ENCODE measurements around the gene SYT4. TPM values are rescaled to one million over a fixed set of nuclear protein-coding genes. Genes with fewer than 3 reads are reported as not detected.

Gene SYT4, protein sequence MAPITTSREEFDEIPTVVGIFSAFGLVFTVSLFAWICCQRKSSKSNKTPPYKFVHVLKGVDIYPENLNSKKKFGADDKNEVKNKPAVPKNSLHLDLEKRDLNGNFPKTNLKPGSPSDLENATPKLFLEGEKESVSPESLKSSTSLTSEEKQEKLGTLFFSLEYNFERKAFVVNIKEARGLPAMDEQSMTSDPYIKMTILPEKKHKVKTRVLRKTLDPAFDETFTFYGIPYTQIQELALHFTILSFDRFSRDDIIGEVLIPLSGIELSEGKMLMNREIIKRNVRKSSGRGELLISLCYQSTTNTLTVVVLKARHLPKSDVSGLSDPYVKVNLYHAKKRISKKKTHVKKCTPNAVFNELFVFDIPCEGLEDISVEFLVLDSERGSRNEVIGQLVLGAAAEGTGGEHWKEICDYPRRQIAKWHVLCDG
- polyA plus RNA-seq (2011; rRNA removed) = not detected in 2 replicates
- not detected in 2 replicates for polyA minus RNA-seq (2011; rRNA and poly(A)+ RNA removed)

DNA sequence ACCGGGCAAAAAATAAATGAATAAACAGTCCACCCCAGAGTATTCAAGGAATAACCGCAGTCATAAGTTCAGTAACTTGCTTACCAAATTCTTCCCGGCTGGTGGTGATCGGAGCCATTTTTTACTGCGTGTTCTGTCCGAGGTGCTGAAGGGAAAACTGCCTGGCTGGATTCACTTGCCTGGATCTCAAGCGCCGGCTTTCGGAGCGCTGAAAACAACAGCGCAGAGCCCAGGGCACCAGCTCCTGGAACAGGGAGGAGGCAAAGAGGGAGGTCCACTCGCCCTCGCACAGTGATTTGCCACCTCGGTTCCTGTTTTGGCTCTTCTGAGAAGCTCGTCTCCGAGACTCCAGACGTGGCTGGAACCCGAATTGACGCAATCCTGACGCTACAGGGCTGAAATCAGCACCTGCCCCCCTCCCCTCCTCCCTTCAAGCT lies at the start of gene SYT4:
Gene SYT4, minus strand, starts transcription at position 327 of the 437 bp plus-strand sequence. Its CDS starts 209 bp downstream, at position 118.
- CTCF ChIA-PET = interaction anchor here (0.5 to 1.1 kb wide), 2 partner anchors 417 to 978 kb away, joined by 3 read pairs; no protein-coding TSS in a partner anchor
- Histone ChIP-seq H3K4me3 (ENCODE audit: low read depth, low read length) (no peak within 1 kb of the TSS), H3K27me3 (ENCODE audit: control insufficient read depth, insufficient read depth, low read length) (no peaks in the 10 kb centered on the region), H3K36me3 (ENCODE audit: control insufficient read depth, insufficient read depth, low read length) (no peaks in the 10 kb centered on the region)
- TF ChIP-seq, protein P1, sequence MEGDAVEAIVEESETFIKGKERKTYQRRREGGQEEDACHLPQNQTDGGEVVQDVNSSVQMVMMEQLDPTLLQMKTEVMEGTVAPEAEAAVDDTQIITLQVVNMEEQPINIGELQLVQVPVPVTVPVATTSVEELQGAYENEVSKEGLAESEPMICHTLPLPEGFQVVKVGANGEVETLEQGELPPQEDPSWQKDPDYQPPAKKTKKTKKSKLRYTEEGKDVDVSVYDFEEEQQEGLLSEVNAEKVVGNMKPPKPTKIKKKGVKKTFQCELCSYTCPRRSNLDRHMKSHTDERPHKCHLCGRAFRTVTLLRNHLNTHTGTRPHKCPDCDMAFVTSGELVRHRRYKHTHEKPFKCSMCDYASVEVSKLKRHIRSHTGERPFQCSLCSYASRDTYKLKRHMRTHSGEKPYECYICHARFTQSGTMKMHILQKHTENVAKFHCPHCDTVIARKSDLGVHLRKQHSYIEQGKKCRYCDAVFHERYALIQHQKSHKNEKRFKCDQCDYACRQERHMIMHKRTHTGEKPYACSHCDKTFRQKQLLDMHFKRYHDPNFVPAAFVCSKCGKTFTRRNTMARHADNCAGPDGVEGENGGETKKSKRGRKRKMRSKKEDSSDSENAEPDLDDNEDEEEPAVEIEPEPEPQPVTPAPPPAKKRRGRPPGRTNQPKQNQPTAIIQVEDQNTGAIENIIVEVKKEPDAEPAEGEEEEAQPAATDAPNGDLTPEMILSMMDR (IDR thresholded peaks at IDR 0.05; ENCODE audit: insufficient read depth, low read depth, low read length) = no peak
- no peak for DNase-seq (ENCODE audit: low read depth)
- POLR2A ChIA-PET = no interaction called here

DNA sequence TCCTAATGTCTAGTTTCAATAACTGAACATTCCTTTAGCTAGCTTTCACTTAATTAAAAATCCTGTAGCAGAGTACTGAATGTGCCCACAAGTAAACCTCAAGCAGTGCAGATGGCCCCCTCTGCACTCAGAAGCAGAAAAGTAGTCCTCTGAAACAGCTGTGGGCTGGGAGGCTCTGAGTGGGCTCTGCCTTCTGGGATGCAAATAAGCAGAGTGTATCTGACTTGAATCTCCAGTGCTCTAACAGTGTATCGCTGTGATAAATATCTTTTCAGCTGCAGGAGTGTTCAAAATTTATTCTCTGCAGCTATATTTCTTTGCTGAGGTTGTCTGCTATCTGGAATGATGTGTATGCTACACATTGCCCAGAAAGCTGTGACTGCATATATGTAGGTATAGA lies 44.8 kb upstream of the SYT4 start:
- TF ChIP-seq, protein P1 (IDR thresholded peaks at IDR 0.05; ENCODE audit: insufficient read depth, low read depth, low read length) = no peak
- DNase-seq (ENCODE audit: low read depth) = no peak
- H3K4me3 ChIP-seq (ENCODE audit: low read depth, low read length) = no peak overlapping the region
- H3K27me3 ChIP-seq (ENCODE audit: control insufficient read depth, insufficient read depth, low read length) = no peaks in the 10 kb centered on the region
- ChIA-PET CTCF (no interaction called here), POLR2A (no interaction called here)
- no peaks in the 10 kb centered on the region for H3K36me3 ChIP-seq (ENCODE audit: control insufficient read depth, insufficient read depth, low read length)

DNA sequence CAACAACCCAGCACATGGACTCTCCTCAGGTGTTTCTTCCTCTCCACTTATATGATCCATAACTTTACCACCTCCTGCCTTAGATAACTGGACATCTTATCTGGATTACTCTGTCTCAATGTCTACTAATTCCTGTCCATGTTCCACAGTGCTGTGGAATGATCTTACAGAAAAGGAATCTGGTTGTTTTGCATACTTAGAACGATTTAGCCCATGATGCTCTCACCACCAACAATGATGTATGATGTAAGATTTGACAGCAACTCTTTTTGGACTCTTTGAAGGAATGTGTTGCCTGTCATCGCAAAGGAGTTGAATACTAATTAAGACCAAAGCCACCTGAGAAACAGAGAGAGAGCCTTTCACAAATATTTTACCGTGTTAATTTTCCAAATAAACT lies 37.7 kb upstream of the SYT4 start:
- CTCF ChIA-PET = no interaction called here
- DNase-seq (ENCODE audit: low read depth) = no peak
- Histone ChIP-seq H3K36me3 (ENCODE audit: control insufficient read depth, insufficient read depth, low read length) (no peaks in the 10 kb centered on the region), H3K27me3 (ENCODE audit: control insufficient read depth, insufficient read depth, low read length) (no peaks in the 10 kb centered on the region), H3K4me3 (ENCODE audit: low read depth, low read length) (no peak overlapping the region)
- TF ChIP-seq, protein P1 (IDR thresholded peaks at IDR 0.05; ENCODE audit: insufficient read depth, low read depth, low read length) = no peak
- POLR2A ChIA-PET = no interaction called here

DNA sequence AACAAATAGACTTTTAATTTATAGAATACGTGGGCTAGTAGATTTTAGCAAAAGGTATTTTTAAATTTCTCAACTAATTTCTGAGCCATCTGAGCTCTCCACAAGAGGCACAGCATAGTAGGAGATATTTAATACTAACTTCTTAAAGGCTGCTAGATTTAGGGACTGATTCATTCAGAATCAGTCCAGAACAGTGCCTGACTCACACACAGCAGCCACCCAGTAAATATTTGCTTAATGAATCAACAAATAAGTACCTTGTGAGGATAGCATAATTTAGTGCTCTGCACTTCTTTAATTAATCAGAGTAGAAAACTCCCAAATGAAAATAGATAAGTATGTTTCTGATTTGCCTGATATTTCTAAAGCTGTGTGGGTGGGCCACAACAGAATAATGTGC lies 35.6 kb upstream of the SYT4 start:
- no peak for DNase-seq (ENCODE audit: low read depth)
- TF ChIP-seq, protein P1 (IDR thresholded peaks at IDR 0.05; ENCODE audit: insufficient read depth, low read depth, low read length) = no peak
- POLR2A ChIA-PET = no interaction called here
- Histone ChIP-seq H3K27me3 (ENCODE audit: control insufficient read depth, insufficient read depth, low read length) (no peaks in the 10 kb centered on the region), H3K36me3 (ENCODE audit: control insufficient read depth, insufficient read depth, low read length) (no peaks in the 10 kb centered on the region), H3K4me3 (ENCODE audit: low read depth, low read length) (no peak overlapping the region)
- CTCF ChIA-PET = no interaction called here

DNA sequence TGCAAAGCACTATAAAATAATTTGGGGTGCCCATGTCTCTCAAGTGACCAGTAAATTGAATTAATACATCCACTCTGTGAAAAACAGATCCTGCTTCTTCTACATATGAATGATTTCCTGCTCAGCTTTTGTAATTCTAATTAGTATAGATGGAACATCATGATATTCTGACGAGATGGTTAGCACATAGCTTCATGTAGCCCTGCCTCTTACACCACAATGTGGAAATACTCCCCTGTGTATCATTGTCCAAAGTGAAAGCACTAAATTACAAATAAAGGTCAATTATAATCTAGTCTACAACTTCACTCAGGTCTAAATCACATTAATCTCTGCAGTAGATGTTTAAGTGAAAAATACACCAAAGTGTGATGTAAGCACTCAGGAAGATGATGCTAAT lies 32.9 kb upstream of the SYT4 start:
- no peak overlapping the region for H3K4me3 ChIP-seq (ENCODE audit: low read depth, low read length)
- no peak for DNase-seq (ENCODE audit: low read depth)
- TF ChIP-seq, protein P1 (IDR thresholded peaks at IDR 0.05; ENCODE audit: insufficient read depth, low read depth, low read length) = no peak
- ChIA-PET CTCF (no interaction called here), POLR2A (no interaction called here)
- H3K36me3 ChIP-seq (ENCODE audit: control insufficient read depth, insufficient read depth, low read length) = no peaks in the 10 kb centered on the region
- H3K27me3 ChIP-seq (ENCODE audit: control insufficient read depth, insufficient read depth, low read length) = no peaks in the 10 kb centered on the region

Data from BJ (cell line).